Stimulated activated CD4-positive, alpha-beta T cell treated with anti-CD3 and anti-CD28 coated beads, Interleukin-4, amount 100 ng/mL, for 48 hours (primary cell): ENCODE data around the gene CASP10.
A peak's percentile ranks its signal among the peaks of the same experiment; 100 is the strongest.

Experiments used
- DNase-seq, 2 donors: peaks; one replicate each; pipeline ENCODE4 v3.0.0-alpha.2; 2020; ENCODE audit warnings: low read depth in 2 of 2

CASP10 gene

GRCh38 chr2:201196003-201196402, 13.1 kb downstream of the CASP10 start:
- DNase-seq: no peak

GRCh38 chr2:201196803-201197202, 13.9 kb downstream of the CASP10 start:
- no peak for DNase-seq

GRCh38 chr2:201197781-201198180, 14.8 kb downstream of the CASP10 start:
- DNase-seq: no peak

DNA sequence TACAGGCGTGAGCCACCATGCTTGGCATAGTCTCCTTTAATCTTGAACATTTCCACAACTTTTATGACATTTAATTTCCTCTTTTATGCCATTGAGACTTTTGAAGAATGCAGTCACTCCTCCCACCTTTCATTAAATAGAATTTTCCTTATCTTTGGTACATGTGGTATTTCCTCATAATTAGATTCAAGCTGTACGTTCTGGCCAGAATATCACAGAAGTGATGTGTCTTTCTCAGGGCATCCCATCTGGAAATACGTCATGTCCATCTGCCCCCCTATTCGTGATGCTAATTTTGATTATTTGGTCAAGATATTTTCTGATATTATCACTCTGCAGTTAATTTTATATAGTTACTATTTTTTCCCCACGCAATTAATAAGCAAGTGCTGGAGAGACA, 16.9 kb downstream of the CASP10 start:
- no peak for DNase-seq

- no peak for DNase-seq
These were observed 17.4 kb downstream of the CASP10 start for GRCh38 chr2:201200345-201200744.

GRCh38 chr2:201201371-201201770, 18.4 kb downstream of the CASP10 start:
- no peak for DNase-seq

DNA sequence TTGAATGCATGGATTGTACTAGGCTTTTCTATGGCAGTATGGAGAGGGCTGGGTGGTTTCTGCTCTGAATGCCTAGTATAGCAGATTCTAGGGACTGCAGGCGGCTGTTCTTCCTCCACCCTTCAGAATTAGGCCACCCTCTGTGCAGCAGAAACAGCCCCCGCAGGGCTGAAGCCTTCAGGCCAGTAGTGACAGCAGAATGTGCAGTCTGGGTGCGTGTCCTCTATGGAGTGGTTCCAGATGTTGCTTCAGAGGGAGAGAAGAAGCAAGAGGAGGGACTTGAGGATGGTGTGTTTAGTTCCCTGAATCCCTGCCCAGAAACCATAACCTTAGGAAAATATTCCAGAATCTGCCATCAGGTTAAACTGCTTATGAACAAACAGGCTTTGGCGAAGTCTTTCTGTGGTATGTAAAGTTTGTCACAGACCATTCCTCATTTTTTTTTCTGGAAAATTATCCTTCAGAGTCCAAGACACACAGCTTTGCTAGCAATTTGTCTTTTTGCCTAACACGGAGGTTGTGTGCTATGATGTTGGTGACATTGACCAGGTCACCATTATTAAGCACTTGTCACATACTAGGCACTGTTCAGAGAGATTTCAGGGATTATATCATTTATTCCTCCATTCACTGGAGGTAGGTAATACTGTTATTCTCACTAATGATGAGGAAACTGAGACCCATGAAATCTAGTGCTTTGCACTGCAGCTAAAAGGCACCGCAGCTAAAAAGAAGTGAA, 21.1 kb downstream of the CASP10 start:
- DNase-seq: no peak

GRCh38 chr2:201204655-201205514, 21.9 kb downstream of the CASP10 start:
- DNase-seq: no peak

GRCh38 chr2:201205515-201205849, 22.5 kb downstream of the CASP10 start:
- no peak for DNase-seq

GRCh38 chr2:201208563-201209252, 25.8 kb downstream of the CASP10 start:
- no peak for DNase-seq

GRCh38 chr2:201215963-201216362, 33.0 kb downstream of the CASP10 start:
- DNase-seq: no peak

DNA sequence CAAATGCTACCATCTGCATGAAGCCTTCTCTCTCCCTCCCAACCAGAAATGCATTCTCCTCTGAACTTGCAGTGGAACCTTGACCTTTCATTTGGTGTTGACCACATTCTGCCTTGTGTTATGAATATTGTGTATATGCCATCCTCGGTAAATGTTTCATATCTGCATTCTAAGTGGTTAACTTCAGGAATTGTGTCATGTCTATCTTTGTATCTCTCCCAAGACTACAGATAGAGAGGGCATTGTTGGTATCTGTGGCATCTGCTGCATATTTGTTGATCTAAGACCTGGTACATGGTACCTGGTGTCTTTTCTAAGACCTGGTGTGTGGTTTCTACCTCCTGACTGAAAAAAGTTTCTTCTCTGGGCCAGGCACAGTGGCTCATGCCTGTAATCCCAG, 34.0 kb downstream of the CASP10 start:
- no peak for DNase-seq

GRCh38 chr2:201218780-201219179, 35.8 kb downstream of the CASP10 start:
- DNase-seq: no peak

DNA sequence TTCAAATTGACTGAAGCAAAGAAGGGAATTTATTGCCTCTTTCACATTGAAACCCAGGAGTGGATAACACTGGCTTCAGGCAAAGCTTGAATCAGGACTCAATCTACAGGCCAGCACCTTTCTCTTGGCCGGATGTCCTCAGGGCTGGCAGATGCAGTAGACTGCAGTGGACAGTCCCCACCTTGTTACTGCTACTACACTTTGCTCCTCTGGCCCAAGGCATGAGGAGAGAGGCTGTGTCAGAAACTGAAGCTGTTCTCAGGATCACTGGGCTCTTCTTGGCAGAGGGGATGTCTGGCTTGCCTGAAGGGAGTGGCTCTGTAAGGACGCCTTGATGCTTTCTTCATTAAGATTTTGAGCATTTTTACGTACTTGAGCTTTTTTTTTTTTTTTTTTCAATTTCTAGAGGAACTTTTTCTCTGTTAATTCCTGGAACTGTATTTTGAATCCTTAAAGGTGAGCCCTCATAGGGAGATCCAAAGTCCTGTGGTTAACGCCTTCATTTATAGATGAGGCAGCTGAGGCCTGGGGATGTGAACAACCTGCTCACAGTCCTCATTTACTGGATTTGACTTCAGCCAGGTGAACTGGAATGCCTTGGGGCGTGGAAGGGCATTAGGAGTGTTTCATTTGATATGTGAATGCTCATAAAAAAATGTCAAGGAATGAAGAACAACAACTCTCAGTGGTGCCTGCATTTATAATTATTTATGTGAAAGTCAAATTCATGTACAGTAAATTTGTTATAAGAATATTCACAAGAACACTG, 36.6 kb downstream of the CASP10 start:
- DNase-seq: no peak

DNA sequence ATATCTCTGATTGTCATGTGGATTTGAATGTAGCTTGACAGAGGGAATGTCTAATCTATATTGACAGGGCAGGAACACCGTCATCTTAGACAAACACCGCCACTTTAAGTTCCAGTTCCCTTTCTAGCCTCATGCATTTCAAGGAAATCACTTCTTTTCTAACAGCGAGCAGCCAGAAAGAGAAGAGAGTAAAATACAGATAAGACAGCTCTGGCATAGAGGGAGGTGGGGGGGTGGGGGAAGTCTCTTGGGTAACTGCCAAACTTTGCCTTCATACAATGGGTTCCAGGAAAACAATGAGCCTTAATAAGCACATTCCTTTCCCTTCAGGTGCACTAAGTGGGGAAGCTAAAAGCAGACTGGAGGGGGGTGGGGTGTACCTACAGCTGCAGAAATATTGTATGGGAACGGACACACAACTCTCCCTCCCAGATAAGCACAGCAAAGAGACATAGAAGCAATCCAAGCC, 37.2 kb downstream of the CASP10 start:
- DNase-seq: no peak

DNA sequence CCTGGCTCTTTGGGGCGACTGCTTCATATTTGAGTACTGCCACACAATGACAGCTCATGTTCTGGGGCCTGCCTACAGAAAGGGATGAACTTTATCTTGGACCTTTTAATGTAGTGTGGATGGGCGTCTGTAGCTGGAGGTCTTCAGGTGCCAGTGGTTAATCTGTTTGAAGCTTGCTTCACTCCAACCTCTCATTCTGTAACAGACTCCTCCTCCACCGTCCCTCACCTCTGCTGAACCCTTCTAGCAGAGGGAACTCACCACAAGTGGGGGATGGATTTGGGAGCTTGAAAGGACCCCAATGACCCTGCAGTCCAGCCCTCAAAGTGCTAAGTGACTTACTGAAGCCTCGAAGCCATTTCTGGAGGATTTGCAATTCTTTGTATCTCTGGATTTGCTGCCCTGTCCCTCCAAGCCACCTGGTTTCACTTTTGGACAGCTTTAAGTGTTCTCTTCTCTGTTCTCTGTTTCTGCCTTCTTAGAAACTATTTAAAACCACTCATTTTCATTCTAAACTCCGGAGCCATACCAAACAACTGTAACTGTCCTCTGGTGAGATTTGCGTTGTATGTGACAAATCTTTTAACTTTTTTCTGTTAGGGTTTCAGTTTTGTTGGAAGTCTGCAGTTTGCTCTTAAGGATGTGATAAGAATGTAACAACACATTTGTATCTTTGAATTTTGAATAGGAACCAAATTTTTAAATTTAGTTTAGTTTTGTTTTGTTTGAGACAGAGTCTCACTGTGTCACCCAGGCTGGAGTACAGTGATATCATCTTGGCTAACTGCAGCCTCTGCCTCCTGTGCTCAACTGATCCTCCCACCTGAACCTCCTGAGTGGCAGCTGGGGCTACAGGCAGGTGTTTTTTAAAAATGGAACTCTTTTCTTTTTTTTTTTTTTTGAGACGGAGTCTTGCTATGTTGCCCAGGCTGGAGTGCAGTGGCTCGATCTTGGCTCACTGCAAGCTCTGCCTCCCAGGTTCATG, 40.4 kb downstream of the CASP10 start:
- no peak for DNase-seq

GRCh38 chr2:201228271-201228911, 45.5 kb downstream of the CASP10 start:
- DNase-seq: no peak

- DNase-seq: no peak
These were observed 46.0 kb downstream of the CASP10 start for GRCh38 chr2:201228912-201229290.

- peak; percentile 84 to 92 for DNase-seq
These were observed 49.0 kb downstream of the CASP10 start for GRCh38 chr2:201231781-201232466.

- DNase-seq: no peak
These were observed 49.5 kb downstream of the CASP10 start for GRCh38 chr2:201232467-201232815.
